K562 (cell line): ENCODE data around the gene EDN2. TPM values are rescaled to one million over a fixed set of nuclear protein-coding genes. Genes with fewer than 3 reads are reported as not detected.

Experiments
- MAFF ChIP-seq: IDR thresholded peaks from 2 replicates; pipeline ENCODE4 v1.6.1; 2012; ENCODE audit warnings: low read length, improper control_type of control experiment
- MCM3 ChIP-seq: fragments of 450-650 bp; IDR thresholded peaks from 2 replicates; pipeline ENCODE4 v1.6.1; 2016
- NFIC ChIP-seq: fragments of 450-650 bp; IDR thresholded peaks from 2 replicates; pipeline ENCODE4 v1.6.1; 2017; ENCODE audit warnings: mild to moderate bottlenecking, inconsistent platforms
- PRPF4 ChIP-seq: fragments of 200-400 bp; formaldehyde crosslinking; IDR thresholded peaks from one replicate; pipeline ENCODE4 v1.6.1; 2017; ENCODE audit warnings: low read length, low read depth, mild to moderate bottlenecking; ENCODE audit not compliant: insufficient read depth, poor library complexity, severe bottlenecking
- PURB ChIP-seq: sonication (generic); formaldehyde crosslinking; IDR thresholded peaks from 2 replicates; pipeline ENCODE4 v1.9.0; 2021; ENCODE audit warnings: low read depth, mild to moderate bottlenecking, missing genetic modification reagents
- RNF2 ChIP-seq: sonication (generic); IDR thresholded peaks from 2 replicates; pipeline ENCODE4 v1.6.1; 2016
- SNIP1 ChIP-seq: fragments of 450-650 bp; IDR thresholded peaks from 2 replicates; pipeline ENCODE4 v1.7.1; 2017; ENCODE audit warnings: low read depth, mild to moderate bottlenecking
- STAG1 ChIP-seq: sonication (generic); formaldehyde crosslinking; IDR thresholded peaks from 2 replicates; pipeline ENCODE4 v1.5.0; 2020; ENCODE audit warnings: missing genetic modification reagents, borderline replicate concordance
- ZKSCAN1 ChIP-seq: fragments of 150-350 bp; IDR thresholded peaks from 2 replicates; pipeline ENCODE4 v1.6.1; 2016; ENCODE audit warnings: low read depth, low read length
- ZNF785 ChIP-seq: fragments of 250-450 bp; sonication (Bioruptor Pico); IDR thresholded peaks from 2 replicates; pipeline ENCODE4 v1.4.0; 2020; ENCODE audit warnings: mild to moderate bottlenecking
- polyA plus RNA-seq, 8 experiments: library from polyadenylated mRNA; depleted of rRNA in 4 of 8; stranded (reverse) in 5 of 8; unstranded in 3 of 8; fragments of >200 nt; fragmentation: Nextera tagmentation in 2 of 8; fragmentation: Illumina TruSeq in 1 of 8; extraction: Ambion mirVana in 2 of 8; extraction: Trizol in 1 of 8; gene quantifications; 2 replicates each; pipeline versions ENCODE4 v1.2.1 to v1.2.3, GENCODE V29; 2011 to 2014; ENCODE audit warnings: inconsistent platforms in 1 of 8, missing spikeins in 1 of 8
- total RNA-seq, 7 experiments: library from RNA; depleted of rRNA in 6 of 7; stranded (reverse); fragments of >200 nt in 6 of 7; fragmentation: Illumina TruSeq in 2 of 7; extraction: Trizol in 2 of 7; gene quantifications; 2 replicates each; pipeline versions ENCODE4 v1.2.1 to v1.2.3, GENCODE V29; 2011 to 2021; ENCODE audit warnings: low replicate concordance in 1 of 7
- TF ChIP-seq, protein P1 (sequence below): fragments of 200-600 bp; sonication (generic); IDR thresholded peaks from one replicate; pipeline ENCODE4 v1.6.1; 2012; ENCODE audit warnings: mild to moderate bottlenecking, low read depth, low read length, inconsistent platforms
- TF ChIP-seq, protein P2 (sequence below): fragments of 250-450 bp; sonication (Bioruptor Pico); IDR thresholded peaks from 2 replicates; pipeline ENCODE4 v1.6.1; 2021; ENCODE audit warnings: mild to moderate bottlenecking

Gene EDN2
- total and polyA plus RNA-seq, 9 of the 15 experiments (the other 6 are each of a cell fraction or from before 2014, with no cell fraction given) = not detected

DNA sequence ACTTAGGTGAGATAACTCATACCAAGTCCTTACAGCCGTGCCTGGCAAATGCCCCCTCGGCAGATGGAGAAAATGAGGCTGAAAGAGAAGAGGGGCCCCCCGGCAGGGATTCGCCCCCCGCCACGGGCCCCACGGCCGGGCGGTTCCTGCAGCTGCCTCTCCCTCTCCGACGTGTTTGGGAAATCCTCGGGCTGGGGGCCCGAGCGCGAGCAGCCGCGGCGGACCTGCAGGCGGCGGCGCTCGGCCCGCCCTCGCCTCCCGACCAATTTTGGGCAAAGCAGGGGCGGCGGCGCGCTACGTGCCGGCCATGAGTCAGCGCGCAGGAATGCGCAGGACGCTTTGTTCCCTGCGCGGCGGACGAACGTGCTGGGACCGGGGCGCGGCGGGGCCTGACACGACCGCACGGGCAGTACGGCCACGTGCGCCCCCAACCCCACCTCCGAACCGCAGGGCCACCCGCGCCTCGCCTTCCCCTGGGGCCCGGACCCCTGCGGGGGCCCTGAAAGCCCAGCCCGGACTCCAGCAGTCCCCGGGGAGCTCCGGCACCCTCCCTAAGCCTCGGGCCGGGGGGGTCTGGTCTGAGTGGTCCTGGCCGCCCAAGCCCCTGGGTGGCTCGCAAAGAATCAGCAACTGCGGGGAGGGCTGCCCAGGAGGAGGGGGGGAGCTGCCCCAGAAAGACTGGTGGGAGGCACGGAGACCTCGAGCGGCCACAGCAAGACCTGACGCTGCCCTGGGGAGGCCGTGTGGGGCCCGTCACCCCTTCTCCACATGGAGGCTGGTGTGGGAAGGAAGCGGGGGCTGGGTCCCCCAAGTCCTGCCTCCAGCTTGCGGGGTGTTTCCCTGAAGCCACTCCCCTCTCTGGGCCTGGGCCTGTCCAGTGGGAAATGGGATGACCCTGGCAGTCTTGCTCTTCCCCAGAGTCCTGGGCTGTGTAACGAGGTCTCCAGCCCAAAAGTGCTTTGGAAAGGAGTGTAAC, 11.9 kb upstream of the EDN2 start (continued):
- TF ChIP-seq, protein P1, sequence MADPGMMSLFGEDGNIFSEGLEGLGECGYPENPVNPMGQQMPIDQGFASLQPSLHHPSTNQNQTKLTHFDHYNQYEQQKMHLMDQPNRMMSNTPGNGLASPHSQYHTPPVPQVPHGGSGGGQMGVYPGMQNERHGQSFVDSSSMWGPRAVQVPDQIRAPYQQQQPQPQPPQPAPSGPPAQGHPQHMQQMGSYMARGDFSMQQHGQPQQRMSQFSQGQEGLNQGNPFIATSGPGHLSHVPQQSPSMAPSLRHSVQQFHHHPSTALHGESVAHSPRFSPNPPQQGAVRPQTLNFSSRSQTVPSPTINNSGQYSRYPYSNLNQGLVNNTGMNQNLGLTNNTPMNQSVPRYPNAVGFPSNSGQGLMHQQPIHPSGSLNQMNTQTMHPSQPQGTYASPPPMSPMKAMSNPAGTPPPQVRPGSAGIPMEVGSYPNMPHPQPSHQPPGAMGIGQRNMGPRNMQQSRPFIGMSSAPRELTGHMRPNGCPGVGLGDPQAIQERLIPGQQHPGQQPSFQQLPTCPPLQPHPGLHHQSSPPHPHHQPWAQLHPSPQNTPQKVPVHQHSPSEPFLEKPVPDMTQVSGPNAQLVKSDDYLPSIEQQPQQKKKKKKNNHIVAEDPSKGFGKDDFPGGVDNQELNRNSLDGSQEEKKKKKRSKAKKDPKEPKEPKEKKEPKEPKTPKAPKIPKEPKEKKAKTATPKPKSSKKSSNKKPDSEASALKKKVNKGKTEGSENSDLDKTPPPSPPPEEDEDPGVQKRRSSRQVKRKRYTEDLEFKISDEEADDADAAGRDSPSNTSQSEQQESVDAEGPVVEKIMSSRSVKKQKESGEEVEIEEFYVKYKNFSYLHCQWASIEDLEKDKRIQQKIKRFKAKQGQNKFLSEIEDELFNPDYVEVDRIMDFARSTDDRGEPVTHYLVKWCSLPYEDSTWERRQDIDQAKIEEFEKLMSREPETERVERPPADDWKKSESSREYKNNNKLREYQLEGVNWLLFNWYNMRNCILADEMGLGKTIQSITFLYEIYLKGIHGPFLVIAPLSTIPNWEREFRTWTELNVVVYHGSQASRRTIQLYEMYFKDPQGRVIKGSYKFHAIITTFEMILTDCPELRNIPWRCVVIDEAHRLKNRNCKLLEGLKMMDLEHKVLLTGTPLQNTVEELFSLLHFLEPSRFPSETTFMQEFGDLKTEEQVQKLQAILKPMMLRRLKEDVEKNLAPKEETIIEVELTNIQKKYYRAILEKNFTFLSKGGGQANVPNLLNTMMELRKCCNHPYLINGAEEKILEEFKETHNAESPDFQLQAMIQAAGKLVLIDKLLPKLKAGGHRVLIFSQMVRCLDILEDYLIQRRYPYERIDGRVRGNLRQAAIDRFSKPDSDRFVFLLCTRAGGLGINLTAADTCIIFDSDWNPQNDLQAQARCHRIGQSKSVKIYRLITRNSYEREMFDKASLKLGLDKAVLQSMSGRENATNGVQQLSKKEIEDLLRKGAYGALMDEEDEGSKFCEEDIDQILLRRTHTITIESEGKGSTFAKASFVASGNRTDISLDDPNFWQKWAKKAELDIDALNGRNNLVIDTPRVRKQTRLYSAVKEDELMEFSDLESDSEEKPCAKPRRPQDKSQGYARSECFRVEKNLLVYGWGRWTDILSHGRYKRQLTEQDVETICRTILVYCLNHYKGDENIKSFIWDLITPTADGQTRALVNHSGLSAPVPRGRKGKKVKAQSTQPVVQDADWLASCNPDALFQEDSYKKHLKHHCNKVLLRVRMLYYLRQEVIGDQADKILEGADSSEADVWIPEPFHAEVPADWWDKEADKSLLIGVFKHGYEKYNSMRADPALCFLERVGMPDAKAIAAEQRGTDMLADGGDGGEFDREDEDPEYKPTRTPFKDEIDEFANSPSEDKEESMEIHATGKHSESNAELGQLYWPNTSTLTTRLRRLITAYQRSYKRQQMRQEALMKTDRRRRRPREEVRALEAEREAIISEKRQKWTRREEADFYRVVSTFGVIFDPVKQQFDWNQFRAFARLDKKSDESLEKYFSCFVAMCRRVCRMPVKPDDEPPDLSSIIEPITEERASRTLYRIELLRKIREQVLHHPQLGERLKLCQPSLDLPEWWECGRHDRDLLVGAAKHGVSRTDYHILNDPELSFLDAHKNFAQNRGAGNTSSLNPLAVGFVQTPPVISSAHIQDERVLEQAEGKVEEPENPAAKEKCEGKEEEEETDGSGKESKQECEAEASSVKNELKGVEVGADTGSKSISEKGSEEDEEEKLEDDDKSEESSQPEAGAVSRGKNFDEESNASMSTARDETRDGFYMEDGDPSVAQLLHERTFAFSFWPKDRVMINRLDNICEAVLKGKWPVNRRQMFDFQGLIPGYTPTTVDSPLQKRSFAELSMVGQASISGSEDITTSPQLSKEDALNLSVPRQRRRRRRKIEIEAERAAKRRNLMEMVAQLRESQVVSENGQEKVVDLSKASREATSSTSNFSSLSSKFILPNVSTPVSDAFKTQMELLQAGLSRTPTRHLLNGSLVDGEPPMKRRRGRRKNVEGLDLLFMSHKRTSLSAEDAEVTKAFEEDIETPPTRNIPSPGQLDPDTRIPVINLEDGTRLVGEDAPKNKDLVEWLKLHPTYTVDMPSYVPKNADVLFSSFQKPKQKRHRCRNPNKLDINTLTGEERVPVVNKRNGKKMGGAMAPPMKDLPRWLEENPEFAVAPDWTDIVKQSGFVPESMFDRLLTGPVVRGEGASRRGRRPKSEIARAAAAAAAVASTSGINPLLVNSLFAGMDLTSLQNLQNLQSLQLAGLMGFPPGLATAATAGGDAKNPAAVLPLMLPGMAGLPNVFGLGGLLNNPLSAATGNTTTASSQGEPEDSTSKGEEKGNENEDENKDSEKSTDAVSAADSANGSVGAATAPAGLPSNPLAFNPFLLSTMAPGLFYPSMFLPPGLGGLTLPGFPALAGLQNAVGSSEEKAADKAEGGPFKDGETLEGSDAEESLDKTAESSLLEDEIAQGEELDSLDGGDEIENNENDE = no peak
- TF ChIP-seq STAG1 (CRISPR knock-in tag) (no peak), MAFF (no peak), ZNF785 (CRISPR knock-in tag) (no peak), RNF2 (no peak), SNIP1 (no peak), PRPF4 (no peak), NFIC (no peak), MCM3 (no peak), ZKSCAN1 (no peak), PURB (CRISPR knock-in tag) (no peak)
- TF ChIP-seq, protein P2, sequence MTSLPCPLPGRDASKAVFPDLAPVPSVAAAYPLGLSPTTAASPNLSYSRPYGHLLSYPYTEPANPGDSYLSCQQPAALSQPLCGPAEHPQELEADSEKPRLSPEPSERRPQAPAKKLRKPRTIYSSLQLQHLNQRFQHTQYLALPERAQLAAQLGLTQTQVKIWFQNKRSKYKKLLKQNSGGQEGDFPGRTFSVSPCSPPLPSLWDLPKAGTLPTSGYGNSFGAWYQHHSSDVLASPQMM = no peak
